Hematopoietic multipotent progenitor cell treated with erythropoietin and hydrocortisone succinate and interleukin-3 and kit ligand, for 8 days (in vitro differentiated cells): ENCODE data around the gene UBAP1L.
"Not testable (repeated sequence)": the region's sequence is repeated elsewhere in the genome, so short reads cannot be mapped to it uniquely, and the experiment has no call there.

ENCODE experiments used
- DNase-seq: peaks from one replicate; pipeline ENCODE4 v3.0.0-alpha.2; 2015

Gene UBAP1L

GRCh38 chr15:65099336-65099735 is 15.7 kb downstream of the UBAP1L start:
- no peak for DNase-seq

DNA sequence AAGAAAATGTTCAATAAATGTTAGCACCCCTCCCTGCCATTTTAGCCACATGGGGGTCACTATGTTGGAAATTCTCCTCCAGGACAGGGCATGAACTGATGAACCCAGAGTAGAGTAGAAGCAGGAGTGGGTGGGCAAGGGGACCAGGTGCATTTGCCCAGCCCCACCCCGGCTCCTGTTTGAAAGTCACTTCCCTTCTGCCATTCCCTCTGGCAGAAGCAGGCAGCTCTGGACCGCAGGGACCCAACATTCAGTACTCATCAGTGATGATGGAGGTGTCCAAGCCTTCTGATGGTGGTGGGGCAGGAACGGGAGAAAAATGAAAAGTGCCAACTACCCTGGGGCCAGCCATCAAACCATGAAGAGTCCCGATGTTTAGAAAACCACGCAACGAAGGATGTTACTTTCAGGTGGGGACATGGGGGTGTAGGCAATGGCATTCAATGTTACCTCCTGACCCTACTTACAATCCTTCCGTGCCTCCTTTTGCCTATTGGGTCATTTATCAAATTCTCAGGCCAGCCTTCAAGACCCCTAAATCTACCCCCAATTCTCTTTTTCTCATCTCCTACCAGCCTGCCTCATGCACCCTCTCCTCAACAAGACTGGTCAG is 17.2 kb downstream of the UBAP1L start:
- no peak for DNase-seq

- no peak for DNase-seq
These were observed 18.3 kb downstream of the UBAP1L start for GRCh38 chr15:65096481-65097385.

GRCh38 chr15:65095747-65096104 is 19.3 kb downstream of the UBAP1L start:
- no peak for DNase-seq

DNA sequence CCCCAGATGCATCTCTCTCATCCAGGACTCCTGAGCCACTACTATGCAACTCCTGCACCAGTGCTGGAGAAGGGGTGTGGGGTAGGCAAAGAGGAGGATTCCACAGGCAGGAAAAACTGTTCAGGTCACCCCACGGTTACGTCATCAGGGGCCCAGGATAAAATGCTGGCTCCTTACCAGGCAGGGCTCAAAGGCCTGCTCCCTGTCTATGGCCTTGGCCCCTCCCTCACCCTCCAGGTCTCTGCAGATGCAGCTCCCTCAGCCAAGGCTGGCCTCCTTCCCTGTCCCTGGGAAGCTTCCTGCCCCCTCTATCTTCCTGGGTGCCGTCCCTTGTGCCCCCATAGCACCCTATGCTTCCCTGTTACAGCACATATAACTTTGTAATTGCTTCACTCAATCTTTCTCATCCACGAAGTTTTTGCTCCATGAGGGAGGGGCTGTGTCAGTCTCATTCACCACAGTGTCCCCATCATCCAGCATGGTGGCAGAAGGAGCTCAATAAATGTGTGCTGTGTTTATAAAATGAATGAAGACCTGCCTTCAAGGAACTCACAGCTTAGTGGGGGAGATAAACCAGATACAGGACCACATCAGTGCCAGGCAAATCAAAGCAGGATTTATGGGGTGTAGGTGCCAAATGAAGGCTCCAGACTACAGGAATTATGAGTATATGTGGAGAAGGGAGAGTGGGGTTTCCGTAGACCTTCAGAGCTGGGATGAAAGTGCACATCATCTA is 19.8 kb downstream of the UBAP1L start:
- no peak for DNase-seq

GRCh38 chr15:65094294-65094995 is 20.6 kb downstream of the UBAP1L start:
- DNase-seq: no peak

DNA sequence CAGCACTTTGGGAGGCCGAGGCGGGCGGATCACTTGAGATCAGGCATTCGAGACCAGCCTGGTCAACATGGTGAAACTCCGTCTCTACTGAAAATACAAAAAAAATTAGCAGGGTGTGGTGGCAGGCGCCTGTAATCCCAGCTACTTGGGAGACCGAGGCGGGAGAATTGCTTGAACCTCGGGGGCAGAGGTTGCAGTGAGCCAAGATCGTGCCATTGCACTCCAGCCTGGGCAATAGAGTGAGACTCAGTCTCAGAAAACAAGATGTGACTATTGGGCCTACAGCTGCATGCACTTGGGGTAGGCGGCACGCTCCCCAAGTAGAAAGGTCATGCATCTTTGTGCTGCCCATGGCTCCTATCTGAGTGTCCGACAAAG is 21.2 kb downstream of the UBAP1L start:
- not testable (repeated sequence) for DNase-seq

- no peak for DNase-seq
These were observed 21.8 kb downstream of the UBAP1L start for GRCh38 chr15:65092911-65093792.

DNA sequence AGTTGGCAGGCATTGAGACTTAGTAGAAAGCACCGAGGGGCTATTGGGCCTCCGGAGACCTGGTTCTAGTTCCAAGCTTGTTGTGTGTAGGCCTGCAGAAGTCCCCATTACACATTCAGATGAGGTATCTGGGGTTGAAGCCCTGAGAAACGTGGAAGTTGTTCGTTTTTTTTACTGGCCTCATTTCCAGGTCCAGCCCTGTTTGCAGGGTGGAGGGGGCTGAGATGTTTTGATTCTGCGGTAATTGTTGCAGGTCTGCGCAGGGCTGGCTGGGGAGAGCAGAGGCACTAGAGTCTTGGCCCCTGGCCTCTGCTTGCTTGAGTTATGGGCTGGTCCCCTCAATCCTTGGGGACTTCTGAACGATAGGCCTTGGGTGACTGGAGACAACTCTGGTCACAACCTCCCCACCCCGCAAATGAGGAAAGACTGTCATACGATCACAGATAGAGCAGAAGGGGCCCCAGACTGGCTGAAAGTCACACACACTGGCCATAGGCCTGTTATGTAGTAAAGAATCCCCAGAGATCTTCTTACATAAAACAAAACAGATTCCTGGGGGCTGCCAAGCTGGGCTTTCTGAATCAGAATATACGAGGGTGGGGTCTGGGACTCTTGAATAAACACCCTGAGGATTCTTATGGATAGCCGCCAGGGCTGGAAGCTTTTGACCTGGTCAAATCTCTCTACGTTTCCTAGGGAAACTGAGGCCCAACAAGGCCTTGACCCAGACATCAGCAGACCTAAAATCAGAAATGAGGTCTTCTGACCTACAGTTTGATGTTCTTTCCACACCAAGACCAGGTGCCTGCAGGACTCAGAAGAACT is 22.8 kb downstream of the UBAP1L start:
- DNase-seq: no peak

DNA sequence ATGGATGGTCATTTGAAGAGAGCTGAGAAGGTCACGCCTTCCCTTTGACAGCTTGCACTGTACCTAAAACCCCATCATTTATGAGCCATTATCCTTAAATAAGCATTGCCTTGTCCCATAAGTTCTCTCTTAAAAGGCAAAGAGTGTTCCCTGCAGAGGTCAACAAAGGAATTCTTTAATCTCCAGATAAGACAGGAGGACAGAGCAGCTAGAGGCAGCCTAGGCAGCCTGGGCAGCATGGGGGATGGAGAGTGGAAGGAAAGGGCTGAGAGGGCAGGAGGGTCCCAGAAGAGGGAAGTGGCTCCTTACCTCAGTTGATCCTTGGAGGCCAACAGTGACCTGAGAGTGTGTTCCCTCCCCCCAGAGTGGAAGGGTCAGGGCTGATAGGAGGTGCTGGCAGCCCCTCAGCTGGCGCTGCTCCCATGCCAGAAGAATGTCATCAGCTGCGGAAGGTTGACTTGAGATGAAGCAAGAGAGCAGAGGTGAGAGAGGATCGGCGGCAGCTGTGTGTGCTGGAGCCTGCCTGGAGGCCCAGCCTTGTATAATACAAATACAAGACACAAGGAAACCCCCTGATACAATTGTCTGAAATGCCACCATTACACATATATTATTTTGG is 25.7 kb downstream of the UBAP1L start:
- no peak for DNase-seq

DNA sequence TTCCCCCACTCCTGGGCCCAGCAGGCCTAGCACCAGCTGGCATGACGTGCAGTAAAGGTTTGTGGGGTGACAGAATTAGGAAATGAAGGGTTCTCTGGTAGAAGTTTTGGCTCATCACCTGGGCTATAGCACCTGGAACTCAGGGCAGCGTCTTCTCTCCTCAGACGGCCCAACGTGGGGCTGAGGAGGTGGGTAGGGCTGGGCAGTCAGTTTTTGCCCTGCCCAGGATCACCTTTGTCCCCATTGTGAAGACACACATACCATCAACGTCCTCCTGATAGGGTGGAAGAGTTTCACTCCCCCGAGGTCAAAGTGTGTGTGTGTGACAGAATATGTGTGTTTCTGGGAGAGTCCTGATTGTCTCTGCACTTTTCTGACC is 26.4 kb downstream of the UBAP1L start:
- no peak for DNase-seq

GRCh38 chr15:65087873-65088642 is 26.9 kb downstream of the UBAP1L start:
- no peak for DNase-seq

- DNase-seq: no peak
These were observed 27.6 kb downstream of the UBAP1L start for GRCh38 chr15:65087411-65087810.

- no peak for DNase-seq
These were observed 28.3 kb downstream of the UBAP1L start for GRCh38 chr15:65086680-65087111.

DNA sequence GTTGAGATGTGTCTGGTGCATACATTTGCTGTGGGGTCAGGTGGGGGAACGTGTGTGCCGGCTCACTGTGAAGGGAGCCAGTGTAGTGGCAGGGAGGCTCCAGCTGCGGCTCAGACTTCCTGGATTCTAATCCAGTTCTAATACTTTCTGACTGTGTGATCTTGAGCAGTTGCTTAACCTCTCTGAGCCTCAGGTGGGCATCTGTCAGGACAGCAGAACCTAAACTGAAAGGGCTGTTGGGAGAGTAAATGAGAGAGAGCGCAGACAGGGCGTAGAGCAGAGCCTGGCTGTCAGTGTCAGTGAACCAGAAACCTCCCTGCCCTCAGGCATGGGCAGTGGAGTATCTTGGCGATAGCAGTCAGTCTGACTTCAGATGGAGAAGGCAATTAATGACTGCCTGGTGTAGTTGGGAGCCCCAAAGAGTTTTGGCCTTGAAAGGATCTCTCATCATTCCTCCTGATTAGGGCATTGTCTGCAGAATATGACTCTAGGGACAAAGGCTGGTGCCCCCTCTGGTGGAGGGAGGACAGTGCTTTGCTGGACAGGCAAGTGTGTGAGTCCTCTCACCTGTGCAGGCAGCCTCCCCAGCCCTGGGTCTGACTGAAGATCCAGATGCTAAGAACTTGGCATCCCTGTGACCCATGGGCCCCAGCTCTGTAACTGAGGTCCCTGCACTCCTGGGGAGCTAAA is 28.9 kb downstream of the UBAP1L start:
- DNase-seq: peak; percentile 44

DNA sequence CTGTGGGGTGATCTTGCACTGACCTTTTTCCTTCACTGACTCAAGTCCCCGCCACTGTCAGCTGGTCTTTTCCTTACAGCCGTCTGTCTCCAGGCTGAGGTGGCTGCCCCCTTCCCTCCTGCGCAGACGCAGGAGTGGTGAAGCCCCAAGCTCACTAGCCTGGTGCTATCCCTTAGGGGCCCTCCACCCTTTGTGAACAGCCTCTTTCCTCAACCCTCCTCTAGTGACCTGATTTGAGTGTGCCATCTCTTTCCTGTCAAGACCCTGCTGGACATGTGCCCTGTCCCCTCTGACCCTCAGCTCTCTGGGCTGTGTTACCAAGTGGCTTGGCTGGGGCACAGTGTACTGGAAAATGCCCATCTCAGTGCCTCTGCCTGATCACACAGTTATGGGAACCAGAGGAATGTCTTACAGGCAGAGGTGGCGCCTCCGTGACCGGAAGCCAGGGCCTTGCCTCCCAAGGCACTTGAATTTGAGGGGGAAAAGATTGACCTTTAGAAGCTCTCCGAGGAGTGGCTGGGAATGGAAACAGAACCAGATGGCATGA is 29.7 kb downstream of the UBAP1L start:
- DNase-seq: no peak

GRCh38 chr15:65084500-65085206 is 30.3 kb downstream of the UBAP1L start:
- no peak for DNase-seq

DNA sequence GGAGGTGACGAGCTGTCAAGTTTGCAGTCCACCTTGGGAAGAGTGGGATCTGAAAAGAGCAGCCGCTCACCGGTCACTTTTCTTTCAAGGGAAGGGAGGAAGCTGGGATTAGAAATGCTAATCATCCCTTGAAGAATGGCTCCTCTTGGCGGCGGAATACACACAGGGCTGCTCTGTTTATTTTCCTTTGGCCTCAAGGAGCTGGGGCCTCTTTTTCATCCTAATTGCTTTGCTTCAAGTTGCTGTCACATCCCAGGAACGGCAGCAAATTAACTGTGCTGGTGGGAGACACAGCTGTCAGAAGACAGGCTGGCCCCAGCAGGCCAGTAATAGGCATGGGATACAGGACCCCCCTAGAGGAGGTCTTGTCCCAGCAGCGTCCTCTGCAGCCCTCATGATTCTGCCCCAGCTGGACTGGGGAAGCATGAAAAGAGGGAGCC is 31.7 kb downstream of the UBAP1L start:
- DNase-seq: no peak
